Stomach (tissue), 19 donors: ENCODE data around the gene FMN2. TPM values are rescaled to one million over a fixed set of nuclear protein-coding genes. Genes with fewer than 3 reads are reported as not detected.

Source experiments
- DNase-seq, 2 donors: peaks; one replicate each; pipeline versions ENCODE4 v3.0.0 to v3.0.0-alpha.2; 2013 to 2019
- H3K27ac ChIP-seq, 5 donors: fragments of 200-600 bp in 4 of 5; sonication (generic) in 4 of 5; one replicate each; pipeline ENCODE4 v1.5.1; 2013 to 2019; ENCODE audit warnings: mild to moderate bottlenecking in 1 of 5, moderate library complexity in 1 of 5
- H3K27me3 ChIP-seq, 3 donors: fragments of 200-600 bp; sonication (generic); one replicate each; pipeline ENCODE4 v1.5.1; 2017 to 2019; ENCODE audit warnings: mixed run types in 1 of 3
- H3K36me3 ChIP-seq, 4 donors: fragments of 200-600 bp; sonication (generic); 1 replicate in 3 of 4; 2 replicates in 1 of 4; pipeline ENCODE4 v1.5.1; 2016 to 2019
- H3K4me1 ChIP-seq, 4 donors: fragments of 200-600 bp; sonication (generic); one replicate each; pipeline ENCODE4 v1.5.1; 2016 to 2019
- H3K4me3 ChIP-seq, 4 donors: fragments of 200-600 bp; sonication (generic) in 3 of 4; one replicate each; pipeline ENCODE4 v1.5.1; 2016 to 2019; ENCODE audit warnings: mild to moderate bottlenecking in 1 of 4
- H3K9me3 ChIP-seq, 4 donors: fragments of 200-600 bp; sonication (generic); one replicate each; pipeline ENCODE4 v1.5.1; 2016 to 2019
- CTCF ChIP-seq, 7 experiments: fragments of 450-650 bp in 4 of 7; fragments of 200-600 bp in 3 of 7; sonication (generic) in 3 of 7; IDR thresholded peaks; one replicate each; pipeline ENCODE4 v1.5.1; 2016 to 2019; ENCODE audit warnings: antibody characterized with exemption in 7 of 7, control low read depth in 2 of 7, mild to moderate bottlenecking in 1 of 7
- EP300 ChIP-seq: sonication (generic); formaldehyde crosslinking; IDR thresholded peaks from one replicate; pipeline ENCODE4 v1.6.1; 2017; ENCODE audit warnings: antibody characterized with exemption
- POLR2A ChIP-seq, 4 donors: fragments of 450-650 bp; IDR thresholded peaks; one replicate each; pipeline ENCODE4 v1.6.1; 2016; ENCODE audit warnings: antibody characterized with exemption in 4 of 4, control low read depth in 2 of 4, mild to moderate bottlenecking in 1 of 4, moderate library complexity in 1 of 4
- POLR2AphosphoS5 ChIP-seq, 3 donors: sonication (generic); formaldehyde crosslinking; IDR thresholded peaks; one replicate each; pipeline ENCODE4 v1.6.1; 2016; ENCODE audit warnings: antibody characterized with exemption in 3 of 3
- whole genome bisulfite sequencing, 5 donors: extraction: QIAGEN DNeasy Blood & Tissue Kit in 3 of 5; methylation state at CpG; one replicate each; pipeline versions ENCODE4 v1.1.5 to v1.1.7; 2013 to 2018; 5-methylcytosine and 5-hydroxymethylcytosine counted together
- intact Hi-C: fragments of 100-400 bp; cut with DNase I; formaldehyde crosslinking; loops from one replicate; pipeline ENCODE4 v1.15.1; 2023; ENCODE audit warnings: low total_unique reads
- long read RNA-seq, 10 donors: transcript quantifications; one replicate each; lab custom pipeline, GENCODE V29; 2026
- polyA plus RNA-seq, 3 donors: library from polyadenylated mRNA; stranded (reverse); fragments of 200-250 nt; gene quantifications; one replicate each; pipeline ENCODE4 v1.2.3, GENCODE V29; 2013
- total RNA-seq, 5 donors: library from RNA; depleted of rRNA; stranded (reverse); fragments of >200 nt; gene quantifications; one replicate each; pipeline versions ENCODE4 v1.1.0 to v1.2.3, GENCODE V29; 2014 to 2016
- donor health status: healthy with polysubstance abuse.
- donor health status: Bipolar disorder and iron deficiency.
- donor health status: healthy.

Gene FMN2
- total RNA-seq (1 to 10 TPM in 1 of 5 donors, under 1 TPM in 2, not detected in 2; 0.87 to 3.3 (median 0.87) TPM), polyA plus RNA-seq (under 1 TPM; 0.61 to 0.98 (median 0.68) TPM)
- long read RNA-seq, donor 1, result 0 reads
- long read RNA-seq, donor 2, result 0 reads
- long read RNA-seq, donor 3, result 0 reads
- long read RNA-seq, donor 4, result 0 reads
- long read RNA-seq, donor 5, result 0 reads
- long read RNA-seq, donor 6, result 0 reads
- long read RNA-seq, donor 7, result 0 reads
- long read RNA-seq, donor 8, result 0 reads
- long read RNA-seq, donor 9, result 0 reads
- long read RNA-seq, donor 10, result 0 reads

DNA sequence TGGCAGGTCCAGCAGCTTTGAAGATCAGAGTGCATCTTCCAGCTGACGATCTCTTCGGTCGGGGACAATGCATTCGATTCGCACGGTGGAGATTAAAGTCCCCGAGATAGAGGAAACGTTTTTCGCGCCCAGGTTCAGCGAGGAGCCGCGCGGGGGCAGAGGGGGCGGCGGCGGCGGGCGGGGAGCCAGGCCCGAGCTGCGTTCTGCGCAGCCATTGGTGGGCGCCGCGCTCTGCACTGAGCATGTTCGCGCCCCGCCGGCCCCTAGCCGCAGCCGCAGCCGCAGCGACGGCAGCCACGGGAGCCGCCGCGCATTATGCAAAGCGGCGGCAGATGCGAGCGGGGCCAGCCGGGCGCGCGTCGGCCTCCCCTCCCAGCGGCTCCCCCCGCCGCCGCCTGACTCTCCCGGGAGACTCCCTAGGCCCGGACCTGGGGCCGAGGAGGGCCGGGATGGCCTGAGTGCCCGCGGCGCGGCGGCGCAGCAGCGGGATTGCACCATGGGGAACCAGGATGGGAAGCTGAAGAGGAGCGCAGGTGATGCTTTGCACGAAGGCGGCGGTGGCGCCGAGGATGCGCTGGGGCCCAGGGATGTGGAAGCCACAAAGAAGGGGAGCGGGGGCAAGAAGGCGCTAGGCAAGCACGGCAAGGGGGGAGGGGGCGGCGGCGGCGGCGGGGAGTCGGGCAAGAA is at the start of gene FMN2:
Gene FMN2, plus strand, starts transcription at position 270 of the 687 bp plus-strand sequence. Its CDS starts 227 bp downstream, at position 497.
- Histone ChIP-seq H3K27ac (peak within 1 kb of the TSS in 2 of 5 donors; percentile 14 to 65), H3K9me3 (no peaks in the 10 kb centered on the region), H3K27me3 (peaks cover 0 to 76% (median 33%) of the 10 kb centered on the region in 3 donors), H3K4me3 (peak within 1 kb of the TSS; percentile 44 to 48 (median 46)), H3K36me3 (no peaks in the 10 kb centered on the region), H3K4me1 (peaks cover 7 to 28% (median 26%) of the 10 kb centered on the region in 4 donors)
- DNase-seq, result peak in 1 of 2 donors; percentile 77
- intact Hi-C loops, result no loop called here
- TF ChIP-seq POLR2AphosphoS5 (IDR thresholded peaks at IDR 0.05), result no peak
- TF ChIP-seq POLR2A (IDR thresholded peaks at IDR 0.05), result no peak
- no peak for TF ChIP-seq EP300
- no peak for TF ChIP-seq CTCF (IDR thresholded peaks at IDR 0.05)
- WGBS, 5 donors, result 1 to 2% (median 2%) methylated on average over 35 to 78 of the region's 78 CpGs

- no peaks in the 10 kb centered on the region for H3K27me3 ChIP-seq
- H3K9me3 ChIP-seq, result no peaks in the 10 kb centered on the region
- TF ChIP-seq POLR2A (IDR thresholded peaks at IDR 0.05), result no peak
- no peak for TF ChIP-seq CTCF (IDR thresholded peaks at IDR 0.05)
- TF ChIP-seq POLR2AphosphoS5 (IDR thresholded peaks at IDR 0.05), result no peak
- no peak for TF ChIP-seq EP300
- H3K36me3 ChIP-seq, result no peaks in the 10 kb centered on the region
- no peaks in the 10 kb centered on the region for H3K4me1 ChIP-seq
- intact Hi-C loops, result no loop called here
- no peak overlapping the region for H3K4me3 ChIP-seq
- no peak overlapping the region for H3K27ac ChIP-seq
- DNase-seq, result no peak
- WGBS, 5 donors, result 80 to 88% (median 85%) methylated on average over 6 of the region's 6 CpGs
These were observed 47.1 kb upstream of the FMN2 start for GRCh38 chr1:240044620-240045019.

DNA sequence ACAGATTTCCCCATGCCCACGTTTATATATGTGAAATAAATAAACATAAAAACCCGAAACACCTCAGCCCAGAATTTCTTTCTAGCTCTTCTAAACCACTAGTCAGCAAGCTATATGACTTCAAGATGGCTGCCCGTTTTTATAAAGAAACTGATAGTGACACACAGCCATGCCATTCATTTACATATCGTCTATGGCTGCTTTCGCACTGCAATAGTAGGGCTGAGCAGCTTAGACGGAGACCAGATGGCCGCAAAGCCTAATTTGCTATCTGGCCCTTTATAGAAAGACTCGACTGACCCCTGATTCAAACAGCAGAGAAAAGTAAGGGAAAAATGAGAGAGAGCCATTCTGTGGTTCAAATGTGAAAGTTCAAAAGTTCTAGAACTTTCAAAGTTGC is 45.7 kb upstream of the FMN2 start:
- H3K4me1 ChIP-seq, result no peaks in the 10 kb centered on the region
- H3K9me3 ChIP-seq, result no peaks in the 10 kb centered on the region
- no peaks in the 10 kb centered on the region for H3K27me3 ChIP-seq
- no peak overlapping the region for H3K27ac ChIP-seq
- DNase-seq, result no peak
- WGBS, 5 donors, result 83 to 90% (median 86%) methylated on average over 8 of the region's 8 CpGs
- TF ChIP-seq EP300, result no peak
- no peak for TF ChIP-seq CTCF (IDR thresholded peaks at IDR 0.05)
- TF ChIP-seq POLR2AphosphoS5 (IDR thresholded peaks at IDR 0.05), result no peak
- no peak for TF ChIP-seq POLR2A (IDR thresholded peaks at IDR 0.05)
- H3K4me3 ChIP-seq, result no peak overlapping the region
- intact Hi-C loops, result no loop called here
- no peaks in the 10 kb centered on the region for H3K36me3 ChIP-seq

DNA sequence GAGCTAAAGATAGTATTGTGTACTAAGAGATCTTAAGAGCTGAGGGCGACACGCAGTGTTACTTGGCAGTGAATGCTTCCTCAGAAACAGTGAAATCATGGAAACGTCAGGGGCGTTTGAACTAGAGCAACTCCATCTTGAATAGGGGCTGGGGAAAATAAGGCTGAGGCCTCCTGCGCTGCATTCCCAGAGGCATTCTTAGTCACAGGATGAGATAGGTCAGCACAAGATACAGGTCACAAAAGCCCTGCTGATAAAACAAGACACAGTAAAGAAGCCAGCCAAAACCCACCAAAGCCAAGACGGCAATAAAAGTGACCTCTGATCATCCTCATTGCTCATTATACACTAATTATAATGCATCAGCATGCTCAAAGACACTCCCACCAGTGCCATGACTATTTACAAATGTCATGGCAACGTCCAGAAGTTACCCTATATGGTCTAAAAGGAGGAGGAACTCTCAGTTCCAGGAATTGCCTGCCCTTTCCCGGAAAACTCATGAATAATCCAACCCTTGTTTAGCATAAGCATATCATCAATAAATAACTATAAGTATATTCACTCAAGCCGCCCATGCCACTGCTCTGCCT is 37.5 kb upstream of the FMN2 start:
- 65 to 78% (median 72%) methylated on average over 9 of the region's 9 CpGs for WGBS, 5 donors
- intact Hi-C loops, result no loop called here
- TF ChIP-seq CTCF (IDR thresholded peaks at IDR 0.05) (no peak), POLR2AphosphoS5 (IDR thresholded peaks at IDR 0.05) (no peak), EP300 (no peak), POLR2A (IDR thresholded peaks at IDR 0.05) (no peak)
- H3K9me3 ChIP-seq, result no peaks in the 10 kb centered on the region
- H3K27me3 ChIP-seq, result no peaks in the 10 kb centered on the region
- DNase-seq, result no peak
- H3K4me3 ChIP-seq, result no peak overlapping the region
- H3K4me1 ChIP-seq, result no peaks in the 10 kb centered on the region
- H3K27ac ChIP-seq, result no peak overlapping the region
- H3K36me3 ChIP-seq, result no peaks in the 10 kb centered on the region
